ENCODE data around the gene PPP1R3G.

PPP1R3G gene

DNA sequence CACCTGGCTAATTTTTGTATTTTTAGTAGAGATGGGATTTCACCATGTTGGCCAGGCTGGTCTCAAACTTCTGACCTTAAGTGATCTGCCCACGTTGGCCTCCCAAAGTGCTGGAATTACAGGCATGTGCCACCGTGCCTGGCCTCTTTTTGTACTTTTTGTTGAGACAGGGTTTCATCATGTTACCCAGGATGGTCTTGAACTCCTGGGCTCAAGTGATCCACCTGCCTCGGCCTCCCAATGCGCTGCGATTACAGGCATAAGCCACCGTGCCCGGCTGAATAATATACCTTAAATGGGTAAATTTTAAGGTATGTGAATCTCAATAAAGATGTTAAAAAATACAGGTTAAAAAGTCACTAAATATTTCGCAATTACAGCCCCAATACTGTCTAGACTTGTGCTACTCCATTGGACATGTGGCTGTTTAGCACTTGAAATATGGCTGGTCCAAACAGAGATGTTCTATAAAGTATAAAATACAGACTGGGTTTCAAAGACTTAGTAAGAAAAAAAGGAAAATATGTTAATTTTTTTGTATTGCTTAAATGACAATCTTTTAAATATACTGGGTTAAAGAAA, 42.1 kb downstream of the PPP1R3G start:
- in situ Hi-C loops (cut with HindIII; ENCODE audit: low pct_ligation_motif_present, low pct_unique_long_range_greater_than_20kb, low sequenced_read_pairs) = no loop called here
- DNase-seq = no peak

- in situ Hi-C loops (cut with HindIII; ENCODE audit: low pct_ligation_motif_present, low pct_unique_long_range_greater_than_20kb, low sequenced_read_pairs) = no loop called here
- DNase-seq = no peak
Measured at GRCh38 chr6:5128351-5128750, 43.2 kb downstream of the PPP1R3G start.

- in situ Hi-C loops (cut with HindIII; ENCODE audit: low pct_ligation_motif_present, low pct_unique_long_range_greater_than_20kb, low sequenced_read_pairs) = no loop called here
Measured at GRCh38 chr6:5130135-5130866, 45.2 kb downstream of the PPP1R3G start.

DNA sequence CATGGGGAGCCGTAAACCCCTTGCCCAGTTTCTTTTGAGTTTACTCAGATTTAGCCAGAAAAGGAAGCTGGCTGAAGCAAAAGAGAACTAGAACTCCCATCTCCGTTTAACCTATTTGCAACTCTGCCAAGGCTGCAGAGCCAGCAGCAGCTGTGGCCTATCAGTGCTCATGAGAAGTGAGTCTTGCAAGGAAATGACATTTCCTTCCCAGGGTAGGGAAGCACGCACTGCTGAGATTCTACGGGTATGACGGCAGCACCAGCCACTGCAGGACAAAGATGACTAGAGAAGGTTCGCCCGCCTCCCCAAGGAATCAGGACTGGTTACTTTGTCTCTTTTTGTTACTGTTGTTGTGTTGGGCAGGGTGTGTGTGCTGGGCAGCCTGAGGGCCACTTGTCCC, 47.6 kb downstream of the PPP1R3G start:
- in situ Hi-C loops (cut with HindIII; ENCODE audit: low pct_ligation_motif_present, low pct_unique_long_range_greater_than_20kb, low sequenced_read_pairs) = no loop called here
- no peak for DNase-seq

More at GRCh38 chr6:5130135-5130866, 45.2 kb downstream of the PPP1R3G start:
- no peak for DNase-seq

DNA sequence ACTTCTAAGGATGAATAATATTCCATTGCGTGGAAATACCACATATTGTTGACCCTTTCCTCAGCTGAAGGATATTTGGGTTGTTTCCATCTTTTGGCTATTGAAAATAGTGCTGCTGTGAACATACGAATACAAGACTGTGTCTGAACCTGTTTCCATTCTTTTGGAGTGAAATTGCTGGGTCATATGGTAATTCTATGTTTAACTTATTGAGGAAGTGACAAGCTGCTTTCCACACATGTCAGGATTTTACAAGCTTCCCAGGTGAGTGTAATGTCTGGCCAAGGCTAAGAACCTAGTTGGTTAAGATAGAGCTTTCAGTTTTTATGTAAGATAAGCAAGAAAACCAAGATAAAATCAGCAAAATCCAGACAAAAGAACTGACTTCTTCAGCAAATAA, 48.8 kb downstream of the PPP1R3G start:
- in situ Hi-C loops (cut with HindIII; ENCODE audit: low pct_ligation_motif_present, low pct_unique_long_range_greater_than_20kb, low sequenced_read_pairs) = no loop called here
- DNase-seq = no peak

DNA sequence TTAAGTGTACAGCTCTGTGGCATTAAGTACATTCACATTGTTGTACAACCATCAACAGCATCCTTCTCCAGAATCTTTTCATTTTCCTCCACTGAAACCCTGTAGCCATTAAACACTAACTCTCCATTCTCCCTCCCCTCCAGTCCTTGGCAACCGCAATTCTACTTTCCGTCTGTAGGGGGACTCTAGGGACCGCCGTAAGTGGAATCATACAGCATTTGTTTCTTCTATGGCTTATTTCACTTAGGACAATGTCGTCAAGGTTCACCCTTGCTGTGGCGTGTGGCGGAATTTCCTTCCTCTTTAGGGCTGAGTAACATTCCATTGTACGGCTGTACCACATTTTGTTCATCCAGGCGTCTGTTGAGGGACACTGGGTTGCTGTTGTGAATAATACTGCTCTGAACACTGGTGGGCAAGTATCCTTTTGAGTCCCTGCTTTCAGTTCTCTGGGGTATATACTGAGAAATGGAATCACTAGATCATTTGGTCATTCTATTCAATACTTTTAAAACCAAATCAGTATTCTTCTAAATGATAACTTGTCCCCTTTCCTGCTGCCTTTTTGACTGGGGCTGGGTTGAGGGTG, 50.7 kb downstream of the PPP1R3G start:
- DNase-seq = peak; percentile 55
- in situ Hi-C loops (cut with HindIII; ENCODE audit: low pct_ligation_motif_present, low pct_unique_long_range_greater_than_20kb, low sequenced_read_pairs) = no loop called here

DNA sequence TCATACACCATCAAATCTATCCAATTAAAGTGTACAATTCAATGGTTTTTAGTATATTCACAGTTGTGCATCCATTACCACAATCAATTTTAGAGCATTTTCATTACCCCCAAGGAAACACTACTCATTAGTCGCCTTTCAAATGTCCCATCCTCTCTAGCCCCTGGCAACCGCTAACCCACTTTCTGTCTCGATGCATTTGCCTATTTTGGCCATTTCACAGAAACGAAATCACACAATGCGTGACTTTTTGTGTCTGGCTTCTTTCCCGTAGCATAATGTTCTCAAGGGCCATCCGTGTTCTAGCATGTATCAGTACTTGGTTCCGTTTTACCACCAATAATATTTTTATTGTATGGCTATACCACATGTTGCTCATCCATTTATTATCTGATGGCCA, 51.7 kb downstream of the PPP1R3G start:
- DNase-seq = no peak
- in situ Hi-C loops (cut with HindIII; ENCODE audit: low pct_ligation_motif_present, low pct_unique_long_range_greater_than_20kb, low sequenced_read_pairs) = no loop called here

All from ACHN (cell line).